Gastrocnemius medialis (tissue), 4 donors: ENCODE results near the gene B4GALNT1.

Experiments
- CTCF ChIP-seq, 5 experiments: fragments of 450-650 bp in 3 of 5; fragments of 200-600 bp in 2 of 5; sonication (generic) in 2 of 5; IDR thresholded peaks in 4 of 5; conservative IDR thresholded peaks in 1 of 5; 1 replicate in 4 of 5; 2 replicates in 1 of 5; pipeline ENCODE4 v1.5.1; 2016 to 2019; ENCODE audit warnings: antibody characterized with exemption in 5 of 5, mild to moderate bottlenecking in 3 of 5, moderate library complexity in 3 of 5
- POLR2A ChIP-seq, 2 donors: fragments of 450-650 bp; IDR thresholded peaks; one replicate each; pipeline ENCODE4 v1.6.1; 2017; ENCODE audit warnings: antibody characterized with exemption in 2 of 2, mild to moderate bottlenecking in 2 of 2, moderate library complexity in 2 of 2

- TF ChIP-seq CTCF (IDR thresholded peaks at IDR 0.05 in 4 of 5, conservative IDR thresholded peaks at IDR 0.05 in 1 of 5) (no peak), POLR2A (IDR thresholded peaks at IDR 0.05) (no peak)
These were observed 24.7 kb upstream of the B4GALNT1 start for GRCh38 chr12:57657744-57658143.
